Smooth muscle cell (in vitro differentiated cells): ENCODE results near the gene P2RY14. TPM values are rescaled to one million over a fixed set of nuclear protein-coding genes. Genes with fewer than 3 reads are reported as not detected.

Experiments
- DNase-seq: peaks from one replicate; lab custom pipeline; 2025; ENCODE audit not compliant: unreplicated experiment; lab: John Stamatoyannopoulos, UW
- H2AFZ ChIP-seq: fragments of 200-600 bp; sonication (generic); 2 replicates; pipeline ENCODE4 v1.6.0; 2016; ENCODE audit warnings: antibody characterized with exemption, low read depth, mild to moderate bottlenecking
- H3F3A ChIP-seq: fragments of 200-600 bp; sonication (generic); 2 replicates; pipeline ENCODE4 v1.6.0; 2017; ENCODE audit warnings: antibody characterized with exemption, low read depth
- H3K27ac ChIP-seq: fragments of 200-600 bp; sonication (generic); 2 replicates; pipeline ENCODE4 v1.5.1; 2016; ENCODE audit warnings: low read depth, mild to moderate bottlenecking
- H3K27me3 ChIP-seq: fragments of 200-600 bp; sonication (generic); 2 replicates; pipeline ENCODE4 v1.6.1; 2016; ENCODE audit warnings: low read depth, mild to moderate bottlenecking
- H3K36me3 ChIP-seq: fragments of 200-600 bp; sonication (generic); 2 replicates; pipeline ENCODE4 v1.5.1; 2016; ENCODE audit warnings: low read depth
- H3K4me1 ChIP-seq: fragments of 200-600 bp; sonication (generic); 2 replicates; pipeline ENCODE4 v1.5.1; 2016; ENCODE audit warnings: low read depth
- H3K4me2 ChIP-seq: fragments of 200-600 bp; sonication (generic); 2 replicates; pipeline ENCODE4 v1.6.0; 2016; ENCODE audit warnings: mild to moderate bottlenecking
- H3K4me3 ChIP-seq: fragments of 200-600 bp; sonication (generic); 2 replicates; pipeline ENCODE4 v1.5.1; 2016; ENCODE audit warnings: mild to moderate bottlenecking
- H3K79me2 ChIP-seq: fragments of 200-600 bp; sonication (generic); 2 replicates; pipeline ENCODE4 v1.6.0; 2016; ENCODE audit warnings: low read depth, mild to moderate bottlenecking
- H3K9ac ChIP-seq: fragments of 200-600 bp; sonication (generic); 2 replicates; pipeline ENCODE4 v1.6.0; 2016; ENCODE audit warnings: low read depth
- H3K9me3 ChIP-seq: fragments of 200-600 bp; sonication (generic); replicated peaks from 2 replicates; pipeline ENCODE4 v1.5.1; 2016; ENCODE audit warnings: low read depth
- H4K20me1 ChIP-seq: fragments of 200-600 bp; sonication (generic); 2 replicates; pipeline ENCODE4 v1.6.0; 2016; ENCODE audit warnings: low read depth
- WGBS: methylation state at CpG from one replicate; pipeline ENCODE4 v1.1.7; 2016; ENCODE audit warnings: low lambda C conversion rate; 5-methylcytosine and 5-hydroxymethylcytosine counted together
- polyA plus RNA-seq: library from polyadenylated mRNA; unstranded; fragments of >200 nt; fragmentation: Nextera tagmentation; extraction: Ambion mirVana; gene quantifications from 2 replicates; pipeline ENCODE4 v1.2.1, GENCODE V29; 2016
- small RNA-seq: library from RNA; depleted of rRNA; stranded (forward); fragments of <200 nt; gene quantifications from one replicate; pipeline ENCODE3, GENCODE V24; 2014
- total RNA-seq: library from RNA; depleted of rRNA; stranded (reverse); fragments of >200 nt; gene quantifications from 2 replicates; pipeline ENCODE4 v1.2.3, GENCODE V29; 2014
- TF ChIP-seq, protein P1 (sequence below): fragments of 200-600 bp; sonication (generic); IDR thresholded peaks from 2 replicates; pipeline ENCODE4 v1.5.1; 2017; ENCODE audit warnings: borderline replicate concordance, mild to moderate bottlenecking, antibody characterized with exemption; ENCODE audit not compliant: insufficient read depth, poor library complexity, severe bottlenecking

The P2RY14 gene
- total and polyA plus RNA-seq, 2 experiments from 2014 or later = not detected

DNA sequence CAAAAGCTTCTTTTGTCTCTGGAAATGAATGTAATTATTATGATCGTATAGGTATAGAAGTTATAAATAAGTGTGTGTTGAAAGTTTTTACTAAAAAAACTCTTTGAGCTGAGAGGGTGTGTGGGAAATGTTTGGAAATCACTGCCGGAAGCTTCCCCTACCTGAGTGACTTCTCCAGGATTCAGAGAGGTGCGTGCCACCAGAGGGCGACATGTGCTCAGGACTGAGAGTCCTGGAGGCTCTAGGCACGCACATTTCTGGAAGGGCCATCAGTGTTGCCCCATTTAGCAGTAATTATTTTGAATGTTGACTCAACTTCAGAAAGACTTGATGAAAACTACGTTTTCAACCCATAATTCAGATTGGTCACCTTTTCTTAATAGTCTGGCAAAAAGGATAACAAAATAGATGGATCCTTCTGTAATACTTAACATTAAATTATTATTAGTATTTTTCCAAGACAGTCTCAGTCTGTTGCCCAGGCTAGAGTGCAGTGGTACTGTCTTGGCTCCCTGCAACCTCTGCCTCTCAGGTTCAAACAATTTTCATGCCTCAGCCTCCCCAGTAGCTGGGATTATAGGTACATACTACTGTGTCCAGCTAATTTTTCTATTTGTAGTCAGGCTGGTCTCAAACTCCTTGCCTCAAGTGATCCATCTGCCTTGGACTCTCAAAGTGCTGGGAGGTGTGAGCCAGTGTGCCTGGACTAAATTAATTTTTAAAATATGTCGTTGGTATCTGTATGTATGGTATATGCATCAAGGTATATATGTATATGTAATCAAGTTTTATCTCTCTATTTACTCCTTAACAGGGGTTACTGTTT is 109.9 kb downstream of the P2RY14 start:
- Histone ChIP-seq H4K20me1 (no peaks in the 10 kb centered on the region), H3K4me1 (no peaks in the 10 kb centered on the region), H3K27ac (no peak overlapping the region), H3K9ac (no peak overlapping the region), H3K36me3 (no peaks in the 10 kb centered on the region), H3K4me2 (no peak overlapping the region), H2AFZ (no peak overlapping the region), H3K27me3 (no peaks in the 10 kb centered on the region), H3K79me2 (no peaks in the 10 kb centered on the region), H3K4me3 (no peak overlapping the region), H3K9me3 (no peaks in the 10 kb centered on the region), H3F3A (no peaks in the 10 kb centered on the region)
- whole genome bisulfite sequencing = 32% methylated on average over 7 of the region's 7 CpGs
- DNase-seq = peak; percentile 5
- TF ChIP-seq, protein P1, sequence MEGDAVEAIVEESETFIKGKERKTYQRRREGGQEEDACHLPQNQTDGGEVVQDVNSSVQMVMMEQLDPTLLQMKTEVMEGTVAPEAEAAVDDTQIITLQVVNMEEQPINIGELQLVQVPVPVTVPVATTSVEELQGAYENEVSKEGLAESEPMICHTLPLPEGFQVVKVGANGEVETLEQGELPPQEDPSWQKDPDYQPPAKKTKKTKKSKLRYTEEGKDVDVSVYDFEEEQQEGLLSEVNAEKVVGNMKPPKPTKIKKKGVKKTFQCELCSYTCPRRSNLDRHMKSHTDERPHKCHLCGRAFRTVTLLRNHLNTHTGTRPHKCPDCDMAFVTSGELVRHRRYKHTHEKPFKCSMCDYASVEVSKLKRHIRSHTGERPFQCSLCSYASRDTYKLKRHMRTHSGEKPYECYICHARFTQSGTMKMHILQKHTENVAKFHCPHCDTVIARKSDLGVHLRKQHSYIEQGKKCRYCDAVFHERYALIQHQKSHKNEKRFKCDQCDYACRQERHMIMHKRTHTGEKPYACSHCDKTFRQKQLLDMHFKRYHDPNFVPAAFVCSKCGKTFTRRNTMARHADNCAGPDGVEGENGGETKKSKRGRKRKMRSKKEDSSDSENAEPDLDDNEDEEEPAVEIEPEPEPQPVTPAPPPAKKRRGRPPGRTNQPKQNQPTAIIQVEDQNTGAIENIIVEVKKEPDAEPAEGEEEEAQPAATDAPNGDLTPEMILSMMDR = peak; percentile 93

DNA sequence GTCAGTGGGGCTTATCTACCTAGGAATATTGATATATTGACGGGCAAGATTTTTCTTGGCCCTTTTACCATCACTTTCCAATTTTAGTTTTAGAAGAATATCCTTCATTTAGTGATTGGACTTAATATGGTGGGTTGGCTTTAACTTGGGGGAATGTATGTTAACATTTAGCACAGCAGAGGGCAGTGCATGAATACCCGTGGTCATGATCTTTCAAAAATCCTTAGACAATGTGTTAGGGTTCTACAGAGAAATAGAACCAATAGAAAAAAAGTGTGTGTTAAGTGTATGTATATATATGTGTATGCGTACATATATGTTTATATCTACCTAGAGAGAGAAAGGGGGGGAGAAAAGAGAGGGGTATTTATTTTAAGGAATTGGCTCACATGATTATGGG is 112.2 kb downstream of the P2RY14 start:
- no peaks in the 10 kb centered on the region for H4K20me1 ChIP-seq
- 93% methylated on average over 3 of the region's 3 CpGs for WGBS
- H3K4me1 ChIP-seq = no peaks in the 10 kb centered on the region

GRCh38 chr3:151165226-151165625 is 113.1 kb downstream of the P2RY14 start:
- Histone ChIP-seq H4K20me1 (no peaks in the 10 kb centered on the region), H3K4me1 (no peaks in the 10 kb centered on the region), H3K4me2 (no peak overlapping the region), H2AFZ (no peak overlapping the region), H3K27ac (no peak overlapping the region), H3F3A (no peaks in the 10 kb centered on the region), H3K79me2 (no peaks in the 10 kb centered on the region), H3K9me3 (no peaks in the 10 kb centered on the region), H3K27me3 (no peaks in the 10 kb centered on the region), H3K9ac (no peak overlapping the region), H3K4me3 (no peak overlapping the region), H3K36me3 (no peaks in the 10 kb centered on the region)
- TF ChIP-seq, protein P1 = no peak
- WGBS = 84% methylated on average over 7 of the region's 7 CpGs
- DNase-seq = no peak

More for the DNA sequence above, 112.2 kb downstream of the P2RY14 start:
- H3K4me3 ChIP-seq = no peak overlapping the region
- DNase-seq = no peak
- H3F3A ChIP-seq = no peaks in the 10 kb centered on the region
- no peak overlapping the region for H3K4me2 ChIP-seq
- H3K27ac ChIP-seq = no peak overlapping the region
- no peaks in the 10 kb centered on the region for H3K79me2 ChIP-seq
- H3K9ac ChIP-seq = no peak overlapping the region
- TF ChIP-seq, protein P1 = peak; percentile 9
- H3K36me3 ChIP-seq = no peaks in the 10 kb centered on the region
- no peaks in the 10 kb centered on the region for H3K27me3 ChIP-seq
- H3K9me3 ChIP-seq = no peaks in the 10 kb centered on the region
- no peak overlapping the region for H2AFZ ChIP-seq

Small RNAs within 50 kb of the gene (small RNA-seq; reads per million reads assigned to genes)
- 14.3 reads per million, percentile 84 among the genes with 10 or more reads in this experiment for gene RNA5SP145

Other genes starting within 250 kb of the P2RY14 start
- gene MED12L, start 192.9 kb downstream of the P2RY14 start, total RNA-seq = 0.22 and 1.5 TPM in 2 replicates
- 0.26 and 0.93 TPM in 2 replicates for gene MED12L, start 192.9 kb downstream of the P2RY14 start, polyA plus RNA-seq
- gene GPR171, start 75.3 kb downstream of the P2RY14 start, total RNA-seq = 4.2 TPM in 1 of 2 replicates, not detected in the other
- 0.65 TPM in 1 of 2 replicates, not detected in the other for gene GPR171, start 75.3 kb downstream of the P2RY14 start, polyA plus RNA-seq
- 24.0 and 27.1 TPM in 2 replicates for gene GPR87, start 38.3 kb upstream of the P2RY14 start, total RNA-seq
- gene GPR87, start 38.3 kb upstream of the P2RY14 start, polyA plus RNA-seq = 5.1 and 25.4 TPM in 2 replicates
- gene P2RY13, start 51.0 kb upstream of the P2RY14 start, total RNA-seq = not detected in 2 replicates
- gene P2RY13, start 51.0 kb upstream of the P2RY14 start, polyA plus RNA-seq = not detected in 2 replicates
- gene P2RY12, start 106.2 kb upstream of the P2RY14 start, total RNA-seq = not detected in 2 replicates
- not detected in 2 replicates for gene P2RY12, start 106.2 kb upstream of the P2RY14 start, polyA plus RNA-seq
- 0.04 and 1.3 TPM in 2 replicates for gene IGSF10, start 182.5 kb upstream of the P2RY14 start, total RNA-seq
- gene IGSF10, start 182.5 kb upstream of the P2RY14 start, polyA plus RNA-seq = not detected in 2 replicates